Embryonic facial prominence (tissue), 1 donor: Measurements from ENCODE around the gene CCDC122.
A peak's percentile ranks its signal among the peaks of the same experiment; 100 is the strongest.
"Not testable (repeated sequence)": the region's sequence is repeated elsewhere in the genome, so short reads cannot be mapped to it uniquely, and the experiment has no call there.

Experiments
- DNase-seq: peaks from one replicate; pipeline ENCODE4 v3.0.0-alpha.2; 2016; ENCODE audit errors: extremely low spot score

The CCDC122 gene

DNA sequence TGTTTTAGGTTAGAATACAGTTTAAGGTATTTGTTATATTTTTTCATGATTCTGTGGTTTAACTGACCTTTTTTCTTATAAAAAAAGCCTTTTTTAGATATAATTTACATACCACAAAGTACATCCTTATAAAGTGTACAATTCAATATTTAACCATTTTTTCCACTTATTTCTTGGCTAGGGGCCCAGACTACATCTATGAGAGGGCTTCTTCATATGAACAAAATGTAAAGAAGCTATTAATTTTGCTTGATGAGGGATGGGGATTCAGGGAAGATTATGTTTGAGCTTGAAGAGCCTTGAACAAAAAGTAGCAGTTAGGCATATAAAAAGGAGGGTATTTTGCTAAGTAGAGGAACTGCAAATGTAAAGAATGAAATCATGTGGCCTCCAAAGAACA is 2.2 kb downstream of the CCDC122 start:
- DNase-seq: no peak

DNA sequence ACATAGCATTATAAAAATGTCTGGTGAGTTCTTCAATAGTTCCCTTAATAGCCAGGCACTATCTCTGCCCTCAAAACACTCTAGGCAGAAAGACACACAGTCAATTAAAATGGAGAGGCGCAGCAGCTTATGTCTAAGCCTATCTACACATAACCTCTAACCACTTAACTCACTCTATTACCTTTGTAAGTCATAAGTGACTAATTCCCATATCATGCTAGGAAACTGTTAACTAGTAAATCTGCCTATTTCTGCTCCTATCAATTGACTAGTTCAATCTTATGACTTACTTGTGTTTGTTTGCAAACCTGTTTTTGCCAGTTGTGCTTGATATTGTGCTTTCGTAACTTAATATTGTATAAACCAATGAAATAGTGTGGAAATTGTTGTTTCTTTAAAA is 3.2 kb downstream of the CCDC122 start:
- DNase-seq: no peak

GRCh38 chr13:43874504-43875092 is 4.9 kb downstream of the CCDC122 start:
- peak; percentile 40 for DNase-seq

DNA sequence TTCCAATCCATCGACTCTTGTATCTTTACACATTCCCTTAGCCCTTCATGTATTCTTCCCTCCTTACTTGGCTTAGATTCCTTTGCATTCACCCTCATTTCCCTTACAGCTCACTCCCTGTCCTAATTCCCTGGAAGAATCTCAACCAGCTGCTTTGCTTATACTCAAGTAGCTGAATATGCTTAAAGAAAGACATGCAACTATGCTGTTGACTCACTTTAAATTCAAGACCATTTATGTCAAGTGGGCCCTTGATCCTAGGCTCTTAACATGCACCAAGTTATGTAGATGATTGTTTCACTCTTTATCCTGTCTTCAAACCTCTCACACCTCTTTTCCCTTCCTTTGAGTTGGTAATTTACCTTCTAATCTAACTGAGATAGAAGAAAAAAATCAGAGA is 7.4 kb downstream of the CCDC122 start:
- no peak for DNase-seq

GRCh38 chr13:43865892-43866291 is 13.6 kb downstream of the CCDC122 start:
- DNase-seq: no peak

GRCh38 chr13:43864921-43865320 is 14.6 kb downstream of the CCDC122 start:
- no peak for DNase-seq

GRCh38 chr13:43861863-43862262 is 17.7 kb downstream of the CCDC122 start:
- DNase-seq: no peak

GRCh38 chr13:43852923-43853404 is 26.6 kb downstream of the CCDC122 start:
- DNase-seq: no peak

- DNase-seq: no peak
These were observed 28.7 kb downstream of the CCDC122 start for GRCh38 chr13:43850873-43851272.

DNA sequence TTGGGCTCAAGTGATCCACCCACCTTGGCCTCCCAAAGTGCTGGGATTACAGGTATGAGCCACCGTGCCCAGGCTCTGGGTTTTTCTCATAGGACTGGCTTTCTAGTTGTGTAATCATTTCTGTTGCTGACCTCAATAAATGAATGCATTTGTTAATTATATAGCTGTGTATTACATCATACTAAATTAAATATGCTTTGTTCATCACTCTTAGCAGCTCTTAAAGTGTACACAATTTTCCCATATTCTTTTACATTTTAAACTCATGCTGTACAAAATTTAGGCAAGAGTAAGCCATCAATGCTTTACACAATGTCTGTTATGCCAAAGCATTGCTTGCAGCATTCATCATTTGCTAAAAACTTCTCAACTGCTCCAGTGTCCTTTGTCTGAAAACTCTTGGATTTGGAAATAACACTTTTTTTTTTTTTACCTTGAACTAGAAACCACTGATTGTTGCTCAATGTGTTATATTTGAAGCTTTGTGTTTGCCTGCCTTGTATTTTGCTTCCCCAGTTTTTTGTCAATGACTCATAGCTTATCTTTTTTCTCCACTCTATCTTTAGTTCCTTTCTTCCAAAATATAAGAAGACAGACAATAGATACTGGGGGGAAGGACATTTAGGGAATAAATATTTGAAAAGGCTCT is 31.4 kb downstream of the CCDC122 start:
- no peak for DNase-seq

GRCh38 chr13:43846496-43847158 is 32.9 kb downstream of the CCDC122 start:
- DNase-seq: no peak

DNA sequence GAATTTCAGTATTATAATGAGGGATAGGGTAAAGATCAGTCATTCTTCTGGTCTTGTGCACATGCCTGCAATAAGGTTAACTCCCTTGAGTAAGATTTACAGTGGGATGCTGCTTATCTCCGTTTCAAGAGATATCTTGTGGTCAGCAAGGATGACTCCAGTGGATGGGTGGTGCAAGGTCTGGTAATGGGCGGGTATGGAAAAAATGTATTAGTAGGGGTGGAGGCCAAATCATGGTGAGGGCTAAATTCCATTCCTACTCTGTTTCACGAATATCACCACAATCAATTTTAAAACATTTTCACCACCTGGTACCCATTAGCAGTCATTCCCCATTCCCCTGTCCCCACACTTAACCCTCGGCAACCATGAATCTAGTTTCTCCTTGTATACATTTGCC is 40.6 kb downstream of the CCDC122 start:
- DNase-seq: no peak

- DNase-seq: no peak
These were observed 43.8 kb downstream of the CCDC122 start for GRCh38 chr13:43835701-43836100.

GRCh38 chr13:43831088-43831487 is 48.5 kb downstream of the CCDC122 start:
- DNase-seq: no peak

- DNase-seq: no peak
These were observed 49.1 kb downstream of the CCDC122 start for GRCh38 chr13:43830497-43830881.

DNA sequence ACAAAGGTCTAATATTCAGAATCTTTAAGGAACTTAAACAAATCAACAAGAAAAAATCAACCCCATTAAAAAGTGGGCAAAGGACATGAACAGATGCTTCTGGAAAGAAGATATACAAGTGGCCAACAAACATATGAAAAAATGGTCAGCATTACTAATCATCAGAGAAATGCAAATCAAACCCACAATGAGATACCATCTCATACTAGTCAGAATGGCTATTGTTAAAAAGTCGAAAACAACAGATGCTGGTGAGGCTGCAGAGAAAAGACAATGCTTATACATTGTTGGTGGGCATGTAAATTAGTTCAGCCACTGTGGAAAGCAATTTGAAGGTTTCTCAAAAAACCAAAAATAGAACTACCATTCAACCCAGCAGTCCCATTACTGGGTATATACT is 54.9 kb downstream of the CCDC122 start:
- not testable (repeated sequence) for DNase-seq

GRCh38 chr13:43822969-43823368 is 56.6 kb downstream of the CCDC122 start:
- DNase-seq: no peak

GRCh38 chr13:43816401-43816889 is 63.1 kb downstream of the CCDC122 start:
- DNase-seq: no peak

DNA sequence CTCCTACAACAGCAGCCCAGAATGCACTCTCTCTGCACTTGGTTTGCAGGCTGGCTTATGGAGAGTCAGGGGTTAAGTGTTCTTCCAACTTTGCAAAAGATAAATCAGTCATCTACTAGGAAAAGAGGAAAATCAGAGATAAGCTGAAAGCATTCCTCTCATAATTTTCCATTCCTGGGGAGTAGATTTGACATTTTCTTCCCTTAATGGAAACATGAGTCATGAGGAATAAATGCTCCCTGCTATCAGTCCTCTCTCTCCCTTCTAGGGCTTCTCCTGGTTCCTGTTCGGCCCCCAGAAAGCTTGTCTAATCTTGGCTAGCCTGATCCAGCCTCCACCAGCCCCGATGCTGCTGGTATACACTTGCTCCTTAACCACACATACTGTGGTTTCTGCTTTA is 64.3 kb downstream of the CCDC122 start:
- DNase-seq: no peak

DNA sequence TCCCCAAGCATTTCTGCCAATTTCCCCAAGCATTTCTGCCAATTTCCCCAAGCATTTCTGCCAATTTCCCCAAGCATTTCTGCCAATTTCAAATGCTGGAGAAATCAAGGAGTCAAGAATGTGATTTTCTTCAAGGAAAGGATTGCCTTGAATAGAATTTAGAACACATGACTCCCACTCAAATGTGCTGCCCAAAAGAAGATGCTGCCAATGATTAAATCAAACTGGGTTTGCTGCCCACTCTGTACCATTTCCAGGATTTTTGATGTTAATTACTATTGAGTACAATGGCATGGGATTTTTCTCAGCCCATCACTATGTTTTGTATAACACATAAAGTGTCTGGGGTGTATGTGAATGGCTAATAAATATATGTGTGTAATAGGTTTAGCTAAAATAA is 70.9 kb downstream of the CCDC122 start:
- DNase-seq: no peak

DNA sequence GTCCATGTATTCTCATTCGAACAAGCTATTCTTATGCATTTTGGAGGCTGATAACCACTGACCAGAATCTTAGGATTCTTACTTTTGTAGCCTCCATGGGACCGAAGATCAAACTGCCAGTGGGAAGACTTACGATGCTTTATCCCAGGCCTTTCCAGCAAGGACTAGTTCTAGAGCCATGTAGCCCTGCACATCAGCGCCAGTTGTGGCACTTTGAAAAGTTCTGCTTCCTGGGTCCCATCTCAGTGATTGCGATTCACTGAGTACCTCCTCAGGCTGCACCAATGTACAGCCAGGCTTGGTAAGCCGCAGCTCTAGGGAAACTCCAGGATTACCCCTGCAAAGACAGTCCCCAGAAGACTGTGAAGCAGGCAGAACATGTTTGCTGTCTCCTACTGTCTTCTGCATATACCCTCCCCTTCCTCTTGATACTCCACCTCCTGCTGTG is 73.8 kb downstream of the CCDC122 start:
- no peak for DNase-seq

- no peak for DNase-seq
These were observed 74.5 kb downstream of the CCDC122 start for GRCh38 chr13:43805071-43805468.
